PFSK-1 (cell line): ENCODE measurements around the gene MED9.

Source experiments
- SIN3A ChIP-seq: IDR thresholded peaks from 2 replicates; pipeline ENCODE4 v1.6.1; 2012; ENCODE audit warnings: mild to moderate bottlenecking, low read length, moderate library complexity, borderline replicate concordance; ENCODE audit not compliant: insufficient read depth
- TF ChIP-seq, protein P1 (sequence below), 2 experiments: IDR thresholded peaks; 2 replicates each; pipeline versions ENCODE4 v1.6.1 to v1.8.0; 2011 to 2012; ENCODE audit warnings: low read depth in 2 of 2, low read length in 2 of 2, control low read depth in 1 of 2, inconsistent platforms in 1 of 2, mild to moderate bottlenecking in 1 of 2, moderate library complexity in 1 of 2; ENCODE audit not compliant: insufficient read depth in 1 of 2

DNA sequence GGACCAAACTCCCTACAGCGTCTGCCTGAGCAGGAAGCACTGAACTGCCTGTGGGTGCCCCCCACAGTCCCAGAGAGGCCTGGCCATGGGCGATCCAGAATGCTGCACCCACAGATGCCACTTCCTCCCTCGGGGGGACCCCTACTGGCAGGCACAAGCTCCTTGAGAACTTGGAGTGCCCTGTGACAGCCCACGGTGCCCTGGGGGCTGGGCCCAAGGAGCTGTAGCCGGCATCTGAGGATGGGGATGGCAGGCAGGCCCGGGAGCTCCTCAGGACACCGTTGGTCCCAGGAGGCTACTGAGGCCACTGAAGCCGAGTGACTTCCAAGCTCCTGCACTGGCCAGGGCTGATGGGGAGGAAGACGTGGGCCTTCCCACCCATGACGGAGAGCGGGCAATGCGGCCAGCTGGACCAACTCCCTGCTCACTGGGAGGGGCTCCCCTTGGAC is 34.5 kb downstream of the MED9 start:
- TF ChIP-seq, protein P1, sequence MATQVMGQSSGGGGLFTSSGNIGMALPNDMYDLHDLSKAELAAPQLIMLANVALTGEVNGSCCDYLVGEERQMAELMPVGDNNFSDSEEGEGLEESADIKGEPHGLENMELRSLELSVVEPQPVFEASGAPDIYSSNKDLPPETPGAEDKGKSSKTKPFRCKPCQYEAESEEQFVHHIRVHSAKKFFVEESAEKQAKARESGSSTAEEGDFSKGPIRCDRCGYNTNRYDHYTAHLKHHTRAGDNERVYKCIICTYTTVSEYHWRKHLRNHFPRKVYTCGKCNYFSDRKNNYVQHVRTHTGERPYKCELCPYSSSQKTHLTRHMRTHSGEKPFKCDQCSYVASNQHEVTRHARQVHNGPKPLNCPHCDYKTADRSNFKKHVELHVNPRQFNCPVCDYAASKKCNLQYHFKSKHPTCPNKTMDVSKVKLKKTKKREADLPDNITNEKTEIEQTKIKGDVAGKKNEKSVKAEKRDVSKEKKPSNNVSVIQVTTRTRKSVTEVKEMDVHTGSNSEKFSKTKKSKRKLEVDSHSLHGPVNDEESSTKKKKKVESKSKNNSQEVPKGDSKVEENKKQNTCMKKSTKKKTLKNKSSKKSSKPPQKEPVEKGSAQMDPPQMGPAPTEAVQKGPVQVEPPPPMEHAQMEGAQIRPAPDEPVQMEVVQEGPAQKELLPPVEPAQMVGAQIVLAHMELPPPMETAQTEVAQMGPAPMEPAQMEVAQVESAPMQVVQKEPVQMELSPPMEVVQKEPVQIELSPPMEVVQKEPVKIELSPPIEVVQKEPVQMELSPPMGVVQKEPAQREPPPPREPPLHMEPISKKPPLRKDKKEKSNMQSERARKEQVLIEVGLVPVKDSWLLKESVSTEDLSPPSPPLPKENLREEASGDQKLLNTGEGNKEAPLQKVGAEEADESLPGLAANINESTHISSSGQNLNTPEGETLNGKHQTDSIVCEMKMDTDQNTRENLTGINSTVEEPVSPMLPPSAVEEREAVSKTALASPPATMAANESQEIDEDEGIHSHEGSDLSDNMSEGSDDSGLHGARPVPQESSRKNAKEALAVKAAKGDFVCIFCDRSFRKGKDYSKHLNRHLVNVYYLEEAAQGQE (IDR thresholded peaks at IDR 0.05; ENCODE audit: insufficient read depth in 1 of 2, low read depth in 2 of 2, low read length in 2 of 2): no peak
- TF ChIP-seq SIN3A: no peak
